Measurements from ENCODE around the gene MXRA7.

DNA sequence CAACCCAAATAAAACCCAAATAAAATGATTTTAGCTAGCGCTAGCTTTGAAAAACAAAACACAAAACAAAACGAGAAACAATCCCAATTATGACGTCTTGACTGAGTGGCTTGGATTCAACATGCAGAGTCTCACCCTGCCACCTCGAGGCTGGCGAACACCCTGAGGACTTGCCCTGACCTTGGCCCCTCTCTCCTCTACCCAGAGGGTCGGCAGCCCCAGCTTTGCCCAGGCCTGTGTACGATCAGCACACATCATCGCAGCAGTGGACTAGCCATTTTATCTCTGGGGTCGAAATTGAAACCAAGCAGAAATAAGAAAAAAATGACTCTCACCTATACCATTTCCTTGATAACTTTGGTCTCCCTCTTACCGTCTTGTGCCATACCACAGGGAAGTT lies 10.7 kb upstream of the MXRA7 start:
- no peak for TF ChIP-seq POLR2A (IDR thresholded peaks at IDR 0.05)
- TF ChIP-seq, protein P1, sequence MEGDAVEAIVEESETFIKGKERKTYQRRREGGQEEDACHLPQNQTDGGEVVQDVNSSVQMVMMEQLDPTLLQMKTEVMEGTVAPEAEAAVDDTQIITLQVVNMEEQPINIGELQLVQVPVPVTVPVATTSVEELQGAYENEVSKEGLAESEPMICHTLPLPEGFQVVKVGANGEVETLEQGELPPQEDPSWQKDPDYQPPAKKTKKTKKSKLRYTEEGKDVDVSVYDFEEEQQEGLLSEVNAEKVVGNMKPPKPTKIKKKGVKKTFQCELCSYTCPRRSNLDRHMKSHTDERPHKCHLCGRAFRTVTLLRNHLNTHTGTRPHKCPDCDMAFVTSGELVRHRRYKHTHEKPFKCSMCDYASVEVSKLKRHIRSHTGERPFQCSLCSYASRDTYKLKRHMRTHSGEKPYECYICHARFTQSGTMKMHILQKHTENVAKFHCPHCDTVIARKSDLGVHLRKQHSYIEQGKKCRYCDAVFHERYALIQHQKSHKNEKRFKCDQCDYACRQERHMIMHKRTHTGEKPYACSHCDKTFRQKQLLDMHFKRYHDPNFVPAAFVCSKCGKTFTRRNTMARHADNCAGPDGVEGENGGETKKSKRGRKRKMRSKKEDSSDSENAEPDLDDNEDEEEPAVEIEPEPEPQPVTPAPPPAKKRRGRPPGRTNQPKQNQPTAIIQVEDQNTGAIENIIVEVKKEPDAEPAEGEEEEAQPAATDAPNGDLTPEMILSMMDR (IDR thresholded peaks at IDR 0.05) = no peak
